Fibroblast of lung (primary cell): ENCODE results near the gene ALG2. TPM values are rescaled to one million over a fixed set of nuclear protein-coding genes. Genes with fewer than 3 reads are reported as not detected.

ENCODE experiments used
- DNase-seq, 2 donors: peaks; one replicate each; pipeline versions ENCODE4 v3.0.0 to v3.0.0-alpha.2; 2010; ENCODE audit warnings: low read depth in 2 of 2
- H2AFZ ChIP-seq: 2 replicates; pipeline ENCODE4 v1.5.1; 2012; ENCODE audit warnings: low read length, control low read depth, inconsistent platforms
- H3K27ac ChIP-seq: 2 replicates; pipeline ENCODE4 v1.5.1; 2011; ENCODE audit warnings: low read length, control low read depth; ENCODE audit not compliant: insufficient read depth
- H3K27me3 ChIP-seq: 2 replicates; pipeline ENCODE4 v1.5.1; 2011; ENCODE audit warnings: mild to moderate bottlenecking, low read length; ENCODE audit not compliant: control insufficient read depth, insufficient read depth
- H3K36me3 ChIP-seq: 2 replicates; pipeline ENCODE4 v1.5.1; 2011; ENCODE audit warnings: low read length; ENCODE audit not compliant: control insufficient read depth, insufficient read depth
- H3K4me1 ChIP-seq: 2 replicates; pipeline ENCODE4 v1.5.1; 2011; ENCODE audit warnings: low read length; ENCODE audit not compliant: control insufficient read depth, insufficient read depth; ENCODE audit errors: extremely low read depth
- H3K4me2 ChIP-seq: 2 replicates; pipeline ENCODE4 v1.5.1; 2011; ENCODE audit warnings: low read length, control low read depth; ENCODE audit not compliant: insufficient read depth; ENCODE audit errors: extremely low read depth
- H3K4me3 ChIP-seq, 4 experiments: fragments of 200-600 bp in 1 of 4; sonication (generic) in 1 of 4; replicated peaks in 1 of 4; 2 replicates each; pipeline ENCODE4 v1.5.1; 2011 to 2016; ENCODE audit warnings: low read length in 4 of 4, low read depth in 3 of 4, mild to moderate bottlenecking in 3 of 4, control low read depth in 2 of 4, inconsistent platforms in 1 of 4, mixed read lengths in 1 of 4; ENCODE audit not compliant: insufficient read depth in 1 of 4; ENCODE audit errors: control extremely low read depth in 1 of 4
- H3K79me2 ChIP-seq: 2 replicates; pipeline ENCODE4 v1.5.1; 2012; ENCODE audit warnings: mild to moderate bottlenecking, low read length, inconsistent platforms; ENCODE audit not compliant: control insufficient read depth, insufficient read depth
- H3K9ac ChIP-seq: 2 replicates; pipeline ENCODE4 v1.5.1; 2011; ENCODE audit warnings: mild to moderate bottlenecking, low read length, control low read depth; ENCODE audit not compliant: insufficient read depth
- H3K9me3 ChIP-seq: 2 replicates; pipeline ENCODE4 v1.5.1; 2012; ENCODE audit warnings: low read depth, low read length; ENCODE audit not compliant: control insufficient read depth, insufficient read depth
- H4K20me1 ChIP-seq: 2 replicates; pipeline ENCODE4 v1.5.1; 2011; ENCODE audit warnings: low read length; ENCODE audit not compliant: control insufficient read depth, insufficient read depth; ENCODE audit errors: extremely low read depth
- CTCF ChIP-seq, 2 donors: IDR thresholded peaks in 1 of 2; conservative IDR thresholded peaks in 1 of 2; 1 replicate in 1 of 2; 2 replicates in 1 of 2; pipeline ENCODE4 v1.5.1; 2011 to 2012; ENCODE audit warnings: low read length in 2 of 2, control low read depth in 1 of 2, inconsistent platforms in 1 of 2, low read depth in 1 of 2, mild to moderate bottlenecking in 1 of 2
- EZH2 ChIP-seq: IDR thresholded peaks from 2 replicates; pipeline ENCODE4 v1.5.1; 2012; ENCODE audit warnings: low read length, control low read depth, mild to moderate bottlenecking; ENCODE audit errors: missing control alignments
- polyA plus RNA-seq, 2 donors: library from polyadenylated mRNA; depleted of rRNA in 1 of 2; stranded (reverse) in 1 of 2; unstranded in 1 of 2; fragments of >200 nt; gene quantifications; 2 replicates each; pipeline ENCODE4 v1.2.1, GENCODE V29; 2011 to 2012; ENCODE audit warnings: missing spikeins in 1 of 2
- total RNA-seq: library from RNA; depleted of rRNA; stranded (reverse); fragments of >200 nt; gene quantifications from 2 replicates; pipeline ENCODE4 v1.2.1, GENCODE V29; 2014

ALG2 gene
- total and polyA plus RNA-seq, 2 donors (not counting 1 experiment from before 2014, with no cell fraction given) = 37.8 to 62.2 TPM

GRCh38 chr9:99185934-99186333, 35.8 kb downstream of the ALG2 start:
- Histone ChIP-seq H2AFZ (no peak overlapping the region), H3K36me3 (no peaks in the 10 kb centered on the region), H3K79me2 (no peaks in the 10 kb centered on the region), H3K4me3 (no peak overlapping the region), H3K4me1 (peaks cover 6% of the 10 kb centered on the region), H3K4me2 (no peak overlapping the region), H3K27ac (no peak overlapping the region), H4K20me1 (no peaks in the 10 kb centered on the region), H3K9ac (no peak overlapping the region), H3K9me3 (no peaks in the 10 kb centered on the region), H3K27me3 (peaks cover 2% of the 10 kb centered on the region)
- TF ChIP-seq CTCF (conservative IDR thresholded peaks at IDR 0.05 in 1 of 2, IDR thresholded peaks at IDR 0.05 in 1 of 2; ENCODE audit: low read depth in 1 of 2, low read length in 2 of 2) (no peak), EZH2 (no peak)
- no peak for DNase-seq

- H3K9me3 ChIP-seq = no peaks in the 10 kb centered on the region
- peaks cover 6% of the 10 kb centered on the region for H3K4me1 ChIP-seq
- no peaks in the 10 kb centered on the region for H4K20me1 ChIP-seq
- H3K4me3 ChIP-seq = peak overlapping the region in 1 of 4 experiments; percentile 48
- no peak overlapping the region for H3K9ac ChIP-seq
- H3K79me2 ChIP-seq = no peaks in the 10 kb centered on the region
- no peak overlapping the region for H3K27ac ChIP-seq
- DNase-seq = no peak
- peak overlapping the region; percentile 59 for H3K4me2 ChIP-seq
- H2AFZ ChIP-seq = peak overlapping the region; percentile 89
- peaks cover 2% of the 10 kb centered on the region for H3K27me3 ChIP-seq
- TF ChIP-seq EZH2 (no peak), CTCF (conservative IDR thresholded peaks at IDR 0.05 in 1 of 2, IDR thresholded peaks at IDR 0.05 in 1 of 2; ENCODE audit: low read depth in 1 of 2, low read length in 2 of 2) (no peak)
- no peaks in the 10 kb centered on the region for H3K36me3 ChIP-seq
Measured at GRCh38 chr9:99185348-99185632, 36.5 kb downstream of the ALG2 start.

- H3K27me3 ChIP-seq = peaks cover 2% of the 10 kb centered on the region
- no peaks in the 10 kb centered on the region for H3K79me2 ChIP-seq
- H3K36me3 ChIP-seq = no peaks in the 10 kb centered on the region
- H4K20me1 ChIP-seq = no peaks in the 10 kb centered on the region
- H3K9ac ChIP-seq = no peak overlapping the region
- peak overlapping the region; percentile 59 for H3K4me2 ChIP-seq
- H3K4me1 ChIP-seq = peaks cover 6% of the 10 kb centered on the region
- TF ChIP-seq EZH2 = no peak
- TF ChIP-seq CTCF (conservative IDR thresholded peaks at IDR 0.05 in 1 of 2, IDR thresholded peaks at IDR 0.05 in 1 of 2; ENCODE audit: low read depth in 1 of 2, low read length in 2 of 2) = peak; percentile 95 to 96
- peak overlapping the region in 3 of 4 experiments; percentile 18 to 48 (median 32) for H3K4me3 ChIP-seq
- no peak overlapping the region for H3K27ac ChIP-seq
- H2AFZ ChIP-seq = peak overlapping the region; percentile 89
- no peaks in the 10 kb centered on the region for H3K9me3 ChIP-seq
- DNase-seq = peak; percentile 90 to 94
Measured at GRCh38 chr9:99184475-99185347, 37.0 kb downstream of the ALG2 start.
